ENCODE results near the gene TMEM123.

- TF ChIP-seq CTCF (IDR thresholded peaks at IDR 0.05; ENCODE audit: insufficient read depth, low read length, poor library complexity, severe bottlenecking) (no peak), EZH2phosphoT487 (conservative IDR thresholded peaks at IDR 0.05; ENCODE audit: low read length) (no peak)
Observed at GRCh38 chr11:102437727-102438126, 14.8 kb downstream of the TMEM123 start.

Data from SU-DHL-6 (cell line).